C4-2B (cell line): ENCODE results near the gene URB1.

Source experiments
- H3K27ac ChIP-seq: fragments of 450-650 bp; 2 replicates; pipeline ENCODE4 v1.5.1; 2017
- CTCF ChIP-seq: fragments of 450-650 bp; conservative IDR thresholded peaks from 2 replicates; pipeline ENCODE4 v1.5.1; 2017; ENCODE audit warnings: mild to moderate bottlenecking
- ZFX ChIP-seq: fragments of 450-650 bp; IDR thresholded peaks from 2 replicates; pipeline ENCODE4 v1.6.1; 2017

Gene URB1

GRCh38 chr21:32261929-32262328 is 130.9 kb downstream of the URB1 start:
- no peak for TF ChIP-seq ZFX
- TF ChIP-seq CTCF: no peak
- no peak overlapping the region for H3K27ac ChIP-seq
